Measurements from ENCODE around the gene GPR31.

The GPR31 gene

DNA sequence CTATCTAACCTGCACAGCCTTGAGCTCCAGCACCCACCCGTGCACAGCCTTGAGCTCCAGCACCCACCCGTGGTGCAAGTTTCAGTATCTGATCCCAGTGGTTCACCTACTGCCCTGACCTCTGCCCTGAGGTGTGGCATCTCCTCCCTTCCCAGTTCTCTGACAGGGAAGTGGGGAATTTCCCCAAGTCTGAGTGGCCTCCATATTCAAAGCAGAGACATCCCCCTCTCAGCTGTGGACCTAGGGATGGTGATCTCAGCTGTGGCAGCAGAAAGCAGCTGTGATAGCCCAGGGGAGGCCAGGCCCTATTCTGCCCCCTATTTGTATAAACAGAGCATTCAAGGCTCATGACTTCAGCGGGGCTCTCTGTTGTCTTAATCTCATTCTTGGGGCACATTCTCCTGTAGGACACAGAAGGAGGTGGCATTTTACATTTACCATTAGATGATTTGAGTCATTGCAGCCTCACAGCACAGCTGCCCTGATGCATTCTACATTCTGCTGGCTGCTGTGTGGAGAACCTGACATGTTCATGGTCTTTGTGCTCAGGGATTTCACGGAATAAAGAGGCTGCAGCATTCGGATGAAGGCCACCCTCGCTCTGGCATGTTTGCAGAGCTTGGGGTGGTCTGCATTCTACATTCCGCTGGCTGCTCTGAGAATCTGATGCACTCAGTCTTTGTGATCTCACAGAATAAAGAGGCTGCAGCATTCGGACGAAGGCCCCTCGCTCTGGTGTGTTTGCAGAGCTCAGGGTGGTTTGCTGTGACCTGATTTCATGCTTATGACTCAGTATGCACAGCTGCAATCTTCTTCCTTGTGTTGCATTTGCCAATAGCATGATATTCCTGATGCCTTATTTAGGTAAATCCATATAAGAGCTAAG, 16.9 kb downstream of the GPR31 start:
- in situ Hi-C loops (cut with MboI; ENCODE audit: low sequenced_read_pairs), result no loop called here

GRCh38 chr6:167139761-167140160, 18.0 kb downstream of the GPR31 start:
- in situ Hi-C loops (cut with MboI; ENCODE audit: low sequenced_read_pairs), result no loop called here

DNA sequence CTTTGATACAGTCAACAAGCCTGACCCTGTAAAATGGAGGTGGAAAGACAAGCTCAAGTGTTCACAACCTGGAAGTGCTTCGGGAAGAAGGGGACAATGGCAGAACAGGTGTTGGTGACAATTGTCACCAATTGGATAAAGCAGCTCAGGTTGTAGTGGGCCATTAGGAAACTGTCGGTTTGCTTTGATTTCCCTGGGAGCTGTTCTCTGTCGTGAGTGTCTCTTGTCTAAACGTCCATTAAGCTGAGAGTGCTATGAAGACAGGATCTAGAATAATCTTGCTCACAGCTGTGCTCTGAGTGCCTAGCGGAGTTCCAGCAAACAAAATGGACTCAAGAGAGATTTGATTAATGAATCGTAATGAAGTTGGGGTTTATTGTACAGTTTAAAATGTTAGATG, 19.9 kb downstream of the GPR31 start:
- in situ Hi-C loops (cut with MboI; ENCODE audit: low sequenced_read_pairs), result no loop called here

DNA sequence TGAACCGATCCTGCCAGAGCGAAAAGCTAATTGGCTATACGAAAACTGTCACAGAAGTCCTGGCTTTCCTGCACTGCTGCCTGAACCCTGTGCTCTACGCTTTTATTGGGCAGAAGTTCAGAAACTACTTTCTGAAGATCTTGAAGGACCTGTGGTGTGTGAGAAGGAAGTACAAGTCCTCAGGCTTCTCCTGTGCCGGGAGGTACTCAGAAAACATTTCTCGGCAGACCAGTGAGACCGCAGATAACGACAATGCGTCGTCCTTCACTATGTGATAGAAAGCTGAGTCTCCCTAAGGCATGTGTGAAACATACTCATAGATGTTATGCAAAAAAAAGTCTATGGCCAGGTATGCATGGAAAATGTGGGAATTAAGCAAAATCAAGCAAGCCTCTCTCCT, 20.7 kb downstream of the GPR31 start:
- in situ Hi-C loops (cut with MboI; ENCODE audit: low sequenced_read_pairs), result no loop called here

GRCh38 chr6:167136376-167136775, 21.4 kb downstream of the GPR31 start:
- in situ Hi-C loops (cut with MboI; ENCODE audit: low sequenced_read_pairs), result no loop called here

- in situ Hi-C loops (cut with MboI; ENCODE audit: low sequenced_read_pairs), result no loop called here
Observed at GRCh38 chr6:167134448-167135328, 23.1 kb downstream of the GPR31 start.

GRCh38 chr6:167130712-167131684, 26.8 kb downstream of the GPR31 start:
- in situ Hi-C loops (cut with MboI; ENCODE audit: low sequenced_read_pairs), result no loop called here

GRCh38 chr6:167130008-167130677, 27.6 kb downstream of the GPR31 start:
- in situ Hi-C loops (cut with MboI; ENCODE audit: low sequenced_read_pairs), result no loop called here

DNA sequence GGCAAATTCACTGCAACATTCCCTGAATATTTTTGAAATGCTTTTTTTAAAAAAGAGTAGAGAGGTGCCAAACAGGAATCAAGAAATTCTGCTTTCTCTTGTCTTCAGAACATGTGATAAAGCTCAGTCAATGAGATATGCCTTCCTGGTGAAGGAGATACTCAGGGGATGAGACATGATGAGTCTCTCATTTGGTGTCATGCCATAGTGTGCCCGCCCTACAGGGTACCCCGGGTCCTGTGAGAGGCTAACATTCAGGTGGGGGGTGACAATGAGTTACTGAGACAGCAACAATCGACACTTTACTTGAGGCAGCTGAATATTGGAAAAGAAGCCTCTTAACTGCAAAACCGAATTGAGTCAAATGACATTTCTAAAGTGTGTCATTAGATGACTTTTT, 28.2 kb downstream of the GPR31 start:
- in situ Hi-C loops (cut with MboI; ENCODE audit: low sequenced_read_pairs), result no loop called here

GRCh38 chr6:167129159-167129558, 28.6 kb downstream of the GPR31 start:
- in situ Hi-C loops (cut with MboI; ENCODE audit: low sequenced_read_pairs), result no loop called here

DNA sequence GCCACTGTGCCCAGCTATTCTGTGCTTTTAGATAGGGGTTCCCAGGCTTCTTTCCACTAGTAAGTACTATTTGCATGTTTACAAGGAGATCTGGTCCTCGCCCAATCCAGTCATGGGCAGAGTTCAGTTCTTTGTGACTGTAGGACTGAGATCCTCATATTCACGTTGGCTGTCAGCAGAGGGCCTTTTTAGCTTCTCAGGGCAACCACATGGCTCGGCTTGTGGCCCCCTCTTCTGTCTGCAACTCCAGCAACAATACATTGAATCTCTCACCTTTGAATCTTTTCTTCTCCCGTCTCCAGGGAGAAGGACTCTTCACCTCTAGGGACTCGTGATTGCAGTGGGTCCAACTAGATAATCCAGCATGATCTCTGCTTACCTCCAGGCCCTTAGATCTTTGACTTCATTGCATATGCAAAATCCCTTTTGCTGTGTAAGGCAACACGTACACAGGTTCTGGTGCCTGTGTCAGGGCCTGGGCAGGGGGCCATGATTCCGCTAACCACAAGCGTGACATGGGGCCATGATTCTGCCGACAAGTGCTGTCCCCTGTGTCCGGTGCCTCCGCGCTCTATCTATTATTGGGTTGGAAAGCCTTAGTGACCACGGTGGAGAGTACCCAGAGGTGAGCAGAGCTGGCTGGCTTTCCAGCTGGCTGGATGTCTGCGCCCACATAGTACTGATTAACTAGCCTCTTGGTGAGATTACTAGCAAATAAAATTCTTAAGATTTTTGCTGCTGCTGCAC, 29.8 kb downstream of the GPR31 start:
- in situ Hi-C loops (cut with MboI; ENCODE audit: low sequenced_read_pairs), result no loop called here

- in situ Hi-C loops (cut with MboI; ENCODE audit: low sequenced_read_pairs), result no loop called here
Observed at GRCh38 chr6:167125855-167126349, 31.9 kb downstream of the GPR31 start.

DNA sequence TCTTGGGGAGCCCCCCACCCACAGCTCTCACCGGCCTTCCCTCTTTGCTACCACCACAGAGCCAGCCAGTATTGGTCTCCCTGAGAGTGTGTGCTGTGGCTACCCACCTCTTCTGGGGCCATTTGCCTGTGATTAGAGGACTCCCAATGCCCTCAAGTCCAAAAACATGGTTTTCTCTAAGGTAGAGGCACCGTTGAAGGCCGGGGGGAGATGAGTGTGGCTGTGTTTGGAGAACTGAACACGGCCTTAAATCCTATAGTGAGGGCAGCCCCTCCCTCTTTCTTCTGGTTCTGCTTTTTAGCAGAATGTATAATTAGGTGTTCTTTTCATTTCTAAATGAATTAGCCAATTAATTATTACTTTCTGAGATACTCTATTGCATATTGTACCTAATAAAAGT, 32.4 kb downstream of the GPR31 start:
- in situ Hi-C loops (cut with MboI; ENCODE audit: low sequenced_read_pairs), result no loop called here

DNA sequence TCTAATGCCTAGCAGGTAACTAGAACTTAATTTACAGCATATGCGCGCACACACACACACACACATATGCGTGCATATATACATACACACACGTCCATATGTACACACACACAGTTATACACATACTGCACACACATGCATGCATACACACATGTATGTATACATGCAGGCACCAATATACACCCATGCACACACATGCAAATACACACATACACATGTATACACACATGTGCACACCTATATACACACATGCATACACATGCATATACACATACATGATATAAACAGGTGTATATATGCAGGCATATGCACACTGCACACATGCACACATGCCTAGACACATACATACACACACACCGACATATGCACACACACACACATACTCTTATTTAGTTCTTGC, 33.0 kb downstream of the GPR31 start:
- in situ Hi-C loops (cut with MboI; ENCODE audit: low sequenced_read_pairs), result no loop called here

- in situ Hi-C loops (cut with MboI; ENCODE audit: low sequenced_read_pairs), result no loop called here
Observed at GRCh38 chr6:167122827-167123657, 34.7 kb downstream of the GPR31 start, which contains the start of gene CCR6. TSS of gene CCR6 (plus strand) at chr6:167123096. CDS start at chr6:167136135, 13,039 bp downstream.

DNA sequence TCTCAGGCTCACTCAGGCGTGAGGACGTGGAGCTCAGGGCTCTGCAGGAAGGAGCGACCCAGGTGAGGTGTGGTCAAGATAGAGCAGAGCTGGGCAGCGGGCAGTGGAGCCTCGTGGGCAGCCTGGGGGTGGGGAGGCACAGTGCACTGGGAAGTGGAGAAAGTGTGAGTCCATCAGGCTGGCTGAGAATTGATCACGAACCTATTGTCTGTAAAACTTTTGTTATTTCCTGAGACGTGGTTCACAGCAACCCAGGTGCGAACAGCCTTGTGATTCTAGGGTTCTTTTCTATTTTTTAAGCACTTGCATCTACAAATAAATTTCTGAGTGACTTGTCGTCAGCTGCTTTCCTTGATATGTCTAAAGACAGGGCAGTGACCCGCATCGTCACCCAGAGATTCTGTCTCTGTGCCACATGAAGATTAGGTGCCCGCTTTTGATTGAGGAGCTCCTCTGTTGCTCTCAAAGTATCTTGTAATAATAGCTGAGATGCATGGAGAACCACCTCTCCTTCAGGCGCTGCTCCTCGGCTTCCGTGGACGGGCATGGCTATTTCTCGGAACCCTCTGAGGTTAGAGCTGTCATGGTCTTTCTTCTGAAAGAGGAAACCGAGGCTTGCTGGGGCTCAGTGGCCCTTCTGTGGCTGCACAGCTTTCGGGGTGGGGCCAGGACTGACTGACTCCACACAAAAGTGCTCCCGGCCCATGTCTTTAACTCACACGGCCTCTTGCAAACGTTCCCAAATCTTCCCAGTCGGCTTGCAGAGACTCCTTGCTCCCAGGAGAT, 35.5 kb downstream of the GPR31 start:
- in situ Hi-C loops (cut with MboI; ENCODE audit: low sequenced_read_pairs), result no loop called here

DNA sequence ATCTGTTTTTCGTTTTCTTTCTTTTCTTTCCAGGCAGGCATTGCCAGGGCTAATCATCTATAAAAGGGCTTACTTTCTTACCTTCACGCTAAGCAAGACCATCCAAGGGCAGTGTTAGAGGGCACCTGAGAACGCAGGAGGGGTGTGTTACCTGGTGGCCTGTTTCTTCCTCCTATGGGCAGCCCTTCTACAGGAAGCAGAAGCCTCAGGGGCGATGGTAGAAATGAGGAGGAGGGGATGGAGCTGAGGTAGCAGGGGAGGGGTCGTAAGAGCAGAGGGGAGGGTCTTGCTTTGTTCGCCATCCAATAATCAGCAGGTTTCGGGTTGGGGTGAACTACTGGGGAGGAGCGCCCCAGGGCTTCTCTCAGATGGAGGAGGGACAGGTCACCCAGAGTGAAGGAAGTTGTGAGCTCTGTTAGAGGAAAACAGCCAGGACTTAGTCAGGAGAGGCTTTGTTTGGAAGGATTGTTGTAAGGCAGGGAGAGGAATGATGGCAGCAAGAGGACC, 36.4 kb downstream of the GPR31 start:
- in situ Hi-C loops (cut with MboI; ENCODE audit: low sequenced_read_pairs), result no loop called here
